HepG2 (cell line): Measurements from ENCODE around the gene CACNB4. TPM values are rescaled to one million over a fixed set of nuclear protein-coding genes. Genes with fewer than 3 reads are reported as not detected.

ENCODE experiments used
- ATAC-seq: fragments of 200-7000 bp; cut with Tn5 transposase; 3 replicates; pipeline ENCODE4 v1.9.1; 2020; ENCODE audit warnings: mild to moderate bottlenecking, moderate library complexity
- BruUV-seq: library from RNA; stranded (reverse); fragments of 400-500 nt; replicated peaks from 2 replicates; lab custom pipeline; 2021; lab: Mats Ljungman, UMichigan
- CTCF ChIA-PET: fragments of 300-600 bp; formaldehyde crosslinking; extraction: SDS; loops from one replicate; lab custom pipeline; 2021; ENCODE audit warnings: low total read pairs, inconsistent platforms, low intra/inter-chr PET ratio; lab: Yijun Ruan, JAX
- POLR2A ChIA-PET: fragments of 350-600 bp; sonication (Branson Sonifier 250); formaldehyde crosslinking; loops from one replicate; lab custom pipeline; 2020; ENCODE audit warnings: antibody characterized with exemption, inconsistent platforms; lab: Yijun Ruan, JAX
- DNase-seq: peaks from one replicate; pipeline ENCODE4 v3.0.0-alpha.2; 2015; ENCODE audit warnings: low spot score
- FAIRE-seq: peaks from 3 replicates; lab custom pipeline; 2011; peaks lifted over from hg19 to GRCh38; lab: Jason Lieb, UNC
- H2AFZ ChIP-seq: one replicate; pipeline ENCODE4 v1.6.1; 2011; ENCODE audit warnings: low read length, inconsistent platforms
- H3K27ac ChIP-seq: fragments of 300-600 bp; 3 replicates; pipeline ENCODE4 v1.8.0; 2011; ENCODE audit warnings: mixed run types, mild to moderate bottlenecking, mixed read lengths, low read length, inconsistent platforms; ENCODE audit not compliant: insufficient read depth; ENCODE audit errors: extremely low read length
- H3K27me3 ChIP-seq, 2 experiments: fragments of 200-600 bp in 1 of 2; 2 replicates in 1 of 2; 3 replicates in 1 of 2; pipeline versions ENCODE4 v1.6.0 to v1.8.0; 2011; ENCODE audit warnings: low read length in 2 of 2, mild to moderate bottlenecking in 2 of 2, moderate library complexity in 2 of 2, inconsistent platforms in 1 of 2; ENCODE audit not compliant: insufficient read depth in 2 of 2, control insufficient read depth in 1 of 2
- H3K36me3 ChIP-seq, 2 experiments: fragments of 200-600 bp in 1 of 2; replicated peaks in 1 of 2; 2 replicates in 1 of 2; 3 replicates in 1 of 2; pipeline versions ENCODE4 v1.5.1 to v1.8.0; 2011; ENCODE audit warnings: low read length in 2 of 2, inconsistent platforms in 1 of 2; ENCODE audit not compliant: insufficient read depth in 2 of 2, control insufficient read depth in 1 of 2
- H3K4me1 ChIP-seq: 2 replicates; pipeline ENCODE4 v1.5.1; 2012; ENCODE audit warnings: low read length, inconsistent platforms; ENCODE audit not compliant: insufficient read depth
- H3K4me2 ChIP-seq: 2 replicates; pipeline ENCODE4 v1.6.0; 2011; ENCODE audit warnings: low read depth, low read length, inconsistent platforms
- H3K4me3 ChIP-seq, 3 experiments: fragments of 200-600 bp in 1 of 3; sonication (generic), shearing (Covaris generic) in 1 of 3; replicated peaks in 1 of 3; 2 replicates each; pipeline ENCODE4 v1.5.1; 2011 to 2016; ENCODE audit warnings: low read length in 3 of 3, inconsistent platforms in 2 of 3, low read depth in 2 of 3, mild to moderate bottlenecking in 2 of 3, control low read depth in 1 of 3, mixed read lengths in 1 of 3; ENCODE audit not compliant: insufficient read depth in 1 of 3
- H3K79me2 ChIP-seq: one replicate; pipeline ENCODE4 v1.6.1; 2011; ENCODE audit warnings: low read length, inconsistent platforms; ENCODE audit not compliant: insufficient read depth
- H3K9ac ChIP-seq: 2 replicates; pipeline ENCODE4 v1.6.0; 2011; ENCODE audit warnings: mild to moderate bottlenecking, low read depth, low read length, inconsistent platforms; ENCODE audit not compliant: insufficient read depth
- H3K9me3 ChIP-seq: 2 replicates; pipeline ENCODE4 v1.5.1; 2012; ENCODE audit warnings: mild to moderate bottlenecking, low read length
- H4K20me1 ChIP-seq: 2 replicates; pipeline ENCODE4 v1.6.0; 2011; ENCODE audit warnings: inconsistent platforms, mild to moderate bottlenecking, low read length, moderate library complexity; ENCODE audit not compliant: insufficient read depth
- CREB1 ChIP-seq, 2 experiments: fragments of 450-650 bp in 1 of 2; IDR thresholded peaks; 2 replicates each; pipeline ENCODE4 v1.6.1; 2016 to 2017; ENCODE audit warnings: control low read depth in 1 of 2, mild to moderate bottlenecking in 1 of 2, missing compliant biosample characterization in 1 of 2, missing genetic modification characterization in 1 of 2
- FOXA1 ChIP-seq, 2 experiments: fragments of 450-650 bp in 1 of 2; sonication (generic) in 1 of 2; formaldehyde crosslinking in 1 of 2; IDR thresholded peaks; 2 replicates each; pipeline versions ENCODE4 v1.4.0 to v1.6.1; 2016 to 2020; ENCODE audit warnings: missing genetic modification reagents in 1 of 2
- GZF1 ChIP-seq: sonication (generic); formaldehyde crosslinking; IDR thresholded peaks from 2 replicates; pipeline ENCODE4 v1.5.1; 2020; ENCODE audit warnings: mild to moderate bottlenecking, missing genetic modification reagents
- HOXA5 ChIP-seq: sonication (generic); formaldehyde crosslinking; IDR thresholded peaks from 2 replicates; pipeline ENCODE4 v1.4.0; 2020; ENCODE audit warnings: missing genetic modification reagents
- KDM5A ChIP-seq: fragments of 200-600 bp; sonication (generic); IDR thresholded peaks from 2 replicates; pipeline ENCODE4 v1.7.0; 2018; ENCODE audit warnings: antibody characterized with exemption, mild to moderate bottlenecking, low read length, borderline replicate concordance
- RBFOX2 ChIP-seq: fragments of 200-400 bp; formaldehyde crosslinking; IDR thresholded peaks from 2 replicates; pipeline ENCODE4 v1.6.1; 2017; ENCODE audit warnings: low read depth, mild to moderate bottlenecking, low read length
- TFDP2 ChIP-seq: sonication (generic); formaldehyde crosslinking; IDR thresholded peaks from 2 replicates; pipeline ENCODE4 v1.4.0; 2020; ENCODE audit warnings: missing genetic modification reagents
- ZHX2 ChIP-seq, 2 experiments: sonication (generic) in 1 of 2; formaldehyde crosslinking in 1 of 2; IDR thresholded peaks; 2 replicates each; pipeline versions ENCODE4 v1.6.1 to v1.9.0; 2014 to 2022; ENCODE audit warnings: antibody characterized with exemption in 1 of 2, borderline replicate concordance in 1 of 2, inconsistent platforms in 1 of 2, low read depth in 1 of 2, missing genetic modification reagents in 1 of 2
- ZNF292 ChIP-seq: sonication (generic); formaldehyde crosslinking; IDR thresholded peaks from 2 replicates; pipeline ENCODE4 v1.8.1; 2022; ENCODE audit warnings: mild to moderate bottlenecking, low read depth, missing genetic modification reagents, borderline replicate concordance
- ZNF451 ChIP-seq: sonication (generic); formaldehyde crosslinking; IDR thresholded peaks from 2 replicates; pipeline ENCODE4 v1.5.0; 2020; ENCODE audit warnings: mild to moderate bottlenecking, missing genetic modification reagents
- ZNF652 ChIP-seq: IDR thresholded peaks from 2 replicates; pipeline ENCODE4 v1.6.1; 2016; ENCODE audit warnings: low read depth, borderline replicate concordance
- WGBS: methylation state at CpG from one replicate; pipeline ENCODE4 v1.1.6; 2017; ENCODE audit warnings: low lambda C conversion rate; 5-methylcytosine and 5-hydroxymethylcytosine counted together
- in situ Hi-C: cut with HindIII; loops from 2 replicates; pipeline ENCODE4 v1.10.0; 2017; ENCODE audit warnings: low pct_unique_long_range_greater_than_20kb; ENCODE audit not compliant: extremely low pct_ligation_motif_present
- intact Hi-C: fragments of 100-400 bp; cut with micrococcal nuclease; formaldehyde crosslinking; loops from one replicate; pipeline ENCODE4 v1.10.0; 2022; ENCODE audit not compliant: unreplicated experiment
- polyA plus RNA-seq, 8 experiments: library from polyadenylated mRNA; depleted of rRNA in 3 of 8; stranded (reverse) in 7 of 8; unstranded in 1 of 8; fragments of >200 nt; fragmentation: Illumina TruSeq in 4 of 8; extraction: Trizol in 4 of 8; gene quantifications; 2 replicates each; pipeline versions ENCODE4 v1.2.1 to v1.2.3, GENCODE V29; 2011 to 2016; ENCODE audit warnings: low read depth in 4 of 8, missing spikeins in 1 of 8, mixed read lengths in 1 of 8; ENCODE audit not compliant: insufficient read depth in 1 of 8
- total RNA-seq, 5 experiments: library from RNA; depleted of rRNA; stranded (reverse); fragments of >200 nt; fragmentation: Illumina TruSeq; extraction: Trizol; gene quantifications; 2 replicates each; pipeline ENCODE4 v1.2.3, GENCODE V29; 2016; ENCODE audit warnings: low read depth in 1 of 5
- TF ChIP-seq, protein P1 (sequence below): sonication (generic); formaldehyde crosslinking; IDR thresholded peaks from 2 replicates; pipeline ENCODE4 v1.5.0; 2020; ENCODE audit warnings: mild to moderate bottlenecking, missing genetic modification reagents
- TF ChIP-seq, protein P2 (sequence below): sonication (generic); formaldehyde crosslinking; IDR thresholded peaks from 2 replicates; pipeline ENCODE4 v1.5.0; 2020; ENCODE audit warnings: missing genetic modification reagents, mild to moderate bottlenecking, borderline replicate concordance

CACNB4 gene
- total and polyA plus RNA-seq, 2 of the 13 experiments (the other 11 are each of a cell fraction or from before 2014, with no cell fraction given), result 5.1 to 14.3 TPM

GRCh38 chr2:152099367-152100050 lies 665 bp upstream of the CACNB4 start:
- WGBS, result 33% methylated on average over 19 of the region's 19 CpGs
- ATAC-seq (peak; percentile 37), FAIRE-seq (no peak), DNase-seq (no peak)
- H2AFZ ChIP-seq, result no peak overlapping the region
- H3K79me2 ChIP-seq, result no peaks in the 10 kb centered on the region
- CTCF ChIA-PET, result no interaction called here
- no peak overlapping the region for H3K27ac ChIP-seq
- H3K4me3 ChIP-seq, result peak overlapping the region; percentile 38 to 71 (median 56); a peak in 5 of 6 replicates
- peak overlapping the region; percentile 77 for H3K4me2 ChIP-seq
- peaks cover 19 to 69% of the 10 kb centered on the region in 2 experiments; a peak in 4 of 5 replicates for H3K27me3 ChIP-seq
- intact Hi-C loops (no loop called here), in situ Hi-C loops (no loop called here)
- no TSS peak for BruUV-seq
- H4K20me1 ChIP-seq, result no peaks in the 10 kb centered on the region
- no peak overlapping the region for H3K9ac ChIP-seq
- H3K36me3 ChIP-seq, result no peaks in the 10 kb centered on the region
- no peaks in the 10 kb centered on the region for H3K9me3 ChIP-seq
- H3K4me1 ChIP-seq, result peaks cover 38% of the 10 kb centered on the region
- POLR2A ChIA-PET, result no interaction called here
- TF ChIP-seq RBFOX2 (no peak), TFDP2 (CRISPR knock-in tag) (no peak), CREB1 (IDR thresholded peaks at IDR 0.05) (no peak), CREB1 (CRISPR knock-in tag; IDR thresholded peaks at IDR 0.05) (no peak), ZNF652 (CRISPR knock-in tag) (no peak), GZF1 (no peak), ZHX2 (IDR thresholded peaks at IDR 0.05; ENCODE audit: low read depth) (no peak), ZHX2 (CRISPR knock-in tag; IDR thresholded peaks at IDR 0.05; ENCODE audit: borderline replicate concordance) (no peak), FOXA1 (IDR thresholded peaks at IDR 0.05) (no peak), FOXA1 (CRISPR knock-in tag; IDR thresholded peaks at IDR 0.05) (no peak), KDM5A (no peak), ZNF451 (CRISPR knock-in tag) (no peak), ZNF292 (CRISPR knock-in tag) (no peak), HOXA5 (CRISPR knock-in tag) (no peak)
- TF ChIP-seq, protein P1, sequence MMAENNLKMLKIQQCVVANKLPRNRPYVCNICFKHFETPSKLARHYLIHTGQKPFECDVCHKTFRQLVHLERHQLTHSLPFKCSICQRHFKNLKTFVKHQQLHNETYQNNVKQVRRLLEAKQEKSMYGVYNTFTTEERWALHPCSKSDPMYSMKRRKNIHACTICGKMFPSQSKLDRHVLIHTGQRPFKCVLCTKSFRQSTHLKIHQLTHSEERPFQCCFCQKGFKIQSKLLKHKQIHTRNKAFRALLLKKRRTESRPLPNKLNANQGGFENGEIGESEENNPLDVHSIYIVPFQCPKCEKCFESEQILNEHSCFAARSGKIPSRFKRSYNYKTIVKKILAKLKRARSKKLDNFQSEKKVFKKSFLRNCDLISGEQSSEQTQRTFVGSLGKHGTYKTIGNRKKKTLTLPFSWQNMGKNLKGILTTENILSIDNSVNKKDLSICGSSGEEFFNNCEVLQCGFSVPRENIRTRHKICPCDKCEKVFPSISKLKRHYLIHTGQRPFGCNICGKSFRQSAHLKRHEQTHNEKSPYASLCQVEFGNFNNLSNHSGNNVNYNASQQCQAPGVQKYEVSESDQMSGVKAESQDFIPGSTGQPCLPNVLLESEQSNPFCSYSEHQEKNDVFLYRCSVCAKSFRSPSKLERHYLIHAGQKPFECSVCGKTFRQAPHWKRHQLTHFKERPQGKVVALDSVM (CRISPR knock-in tag), result no peak
- TF ChIP-seq, protein P2, sequence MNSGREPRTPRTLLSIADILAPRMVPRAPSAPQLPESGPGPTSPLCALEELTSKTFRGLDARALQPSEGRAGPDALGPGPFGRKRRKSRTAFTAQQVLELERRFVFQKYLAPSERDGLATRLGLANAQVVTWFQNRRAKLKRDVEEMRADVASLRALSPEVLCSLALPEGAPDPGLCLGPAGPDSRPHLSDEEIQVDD (CRISPR knock-in tag), result no peak
